PC-9 (cell line): ENCODE results near the gene REV1. TPM values are rescaled to one million over a fixed set of nuclear protein-coding genes. Genes with fewer than 3 reads are reported as not detected.

ENCODE experiments used
- BruUV-seq: library from RNA; stranded (reverse); fragments of 400-500 nt; replicated peaks from 2 replicates; lab custom pipeline; 2021; lab: Mats Ljungman, UMichigan
- CTCF ChIA-PET: fragments of 300-600 bp; sonication (Branson Sonifier 250); formaldehyde crosslinking; loops from one replicate; lab custom pipeline; 2022; ENCODE audit warnings: antibody characterized with exemption; lab: Charles Lee
- POLR2A ChIA-PET: fragments of 300-600 bp; sonication (Branson Sonifier 250); formaldehyde crosslinking; loops from one replicate; lab custom pipeline; 2022; ENCODE audit warnings: antibody characterized with exemption; ENCODE audit not compliant: unreplicated experiment; lab: Charles Lee
- DNase-seq, 2 experiments: peaks; one replicate each; pipeline versions ENCODE4 v3.0.0 to v3.0.0-alpha.2; 2015 to 2022; ENCODE audit warnings: mixed read lengths in 1 of 2
- H2AFZ ChIP-seq: fragments of 200-600 bp; sonication (generic); 2 replicates; pipeline ENCODE4 v1.8.1; 2017; ENCODE audit warnings: antibody characterized with exemption
- H3F3A ChIP-seq: fragments of 200-600 bp; sonication (generic); 2 replicates; pipeline ENCODE4 v1.8.1; 2017; ENCODE audit warnings: antibody characterized with exemption, mild to moderate bottlenecking, low read depth; ENCODE audit not compliant: insufficient read depth
- H3K27ac ChIP-seq: fragments of 200-600 bp; sonication (generic); 2 replicates; pipeline ENCODE4 v1.6.1; 2016; ENCODE audit warnings: mixed run types
- H3K27me3 ChIP-seq: fragments of 200-600 bp; sonication (generic); 2 replicates; pipeline ENCODE4 v1.6.1; 2016; ENCODE audit warnings: low read depth, mixed run types; ENCODE audit not compliant: insufficient read depth
- H3K36me3 ChIP-seq: fragments of 200-600 bp; sonication (generic); 2 replicates; pipeline ENCODE4 v1.6.1; 2016; ENCODE audit warnings: low read depth, mixed run types
- H3K4me1 ChIP-seq: fragments of 200-600 bp; sonication (generic); replicated peaks from 2 replicates; pipeline ENCODE4 v1.6.1; 2016; ENCODE audit warnings: mixed run types; ENCODE audit not compliant: insufficient read depth
- H3K4me2 ChIP-seq: fragments of 200-600 bp; sonication (generic); 2 replicates; pipeline ENCODE4 v1.6.1; 2017; ENCODE audit warnings: mixed run types
- H3K4me3 ChIP-seq: fragments of 200-600 bp; sonication (generic); 2 replicates; pipeline ENCODE4 v1.6.1; 2016; ENCODE audit warnings: mixed run types
- H3K79me2 ChIP-seq: fragments of 200-600 bp; sonication (generic); 2 replicates; pipeline ENCODE4 v1.6.1; 2017; ENCODE audit warnings: low read depth, mixed run types
- H3K9me2 ChIP-seq: fragments of 200-600 bp; sonication (generic); 2 replicates; pipeline ENCODE4 v1.8.1; 2017; ENCODE audit warnings: mild to moderate bottlenecking; ENCODE audit not compliant: insufficient read depth
- H3K9me3 ChIP-seq: fragments of 200-600 bp; sonication (generic); 2 replicates; pipeline ENCODE4 v1.8.1; 2016; ENCODE audit warnings: low read depth; ENCODE audit not compliant: insufficient read depth
- H4K20me1 ChIP-seq: fragments of 200-600 bp; sonication (generic); 2 replicates; pipeline ENCODE4 v1.8.1; 2017; ENCODE audit not compliant: insufficient read depth
- CTCF ChIP-seq: fragments of 200-600 bp; sonication (generic); conservative IDR thresholded peaks from 2 replicates; pipeline ENCODE4 v1.6.1; 2017; ENCODE audit warnings: mixed run types, antibody characterized with exemption, mild to moderate bottlenecking, moderate library complexity
- EZH2 ChIP-seq: fragments of 200-600 bp; sonication (generic); IDR thresholded peaks from 2 replicates; pipeline ENCODE4 v1.8.0; 2017; ENCODE audit warnings: antibody characterized with exemption, low read depth
- intact Hi-C: fragments of 100-400 bp; cut with micrococcal nuclease; formaldehyde crosslinking; loops from one replicate; pipeline ENCODE4 v1.10.0; 2022; ENCODE audit not compliant: unreplicated experiment
- total RNA-seq: library from RNA; stranded (reverse); gene quantifications from 2 replicates; pipeline ENCODE4 v1.2.3, GENCODE V29; 2021

REV1 gene
- total RNA-seq, 1 experiment from 2014 or later, result 50.5 TPM

- H3K79me2 ChIP-seq, result no peaks in the 10 kb centered on the region
- peaks cover 43% of the 10 kb centered on the region for H3K36me3 ChIP-seq
- CTCF ChIA-PET, result no interaction called here
- no peak overlapping the region for H3K4me3 ChIP-seq
- peaks cover 2% of the 10 kb centered on the region; the same call in 1 of the 2 replicates for H3F3A ChIP-seq
- H3K9me3 ChIP-seq, result no peaks in the 10 kb centered on the region
- intact Hi-C loops, result loop anchor here (5.0 kb wide), 1 partner anchor 40 kb away; no protein-coding TSS in a partner anchor
- peaks cover 12% of the 10 kb centered on the region for H4K20me1 ChIP-seq
- no peaks in the 10 kb centered on the region for H3K27me3 ChIP-seq
- H3K27ac ChIP-seq, result no peak overlapping the region
- no TSS peak for BruUV-seq
- DNase-seq, result no peak
- POLR2A ChIA-PET, result no interaction called here
- no peak overlapping the region for H3K4me2 ChIP-seq
- TF ChIP-seq EZH2, result no peak
- no peak for TF ChIP-seq CTCF
- H2AFZ ChIP-seq, result no peak overlapping the region
- no peaks in the 10 kb centered on the region for H3K4me1 ChIP-seq
- H3K9me2 ChIP-seq, result no peaks in the 10 kb centered on the region
Observed at GRCh38 chr2:99382143-99382542, 107.7 kb downstream of the REV1 start.

- no TSS peak for BruUV-seq
- peaks cover 42% of the 10 kb centered on the region for H3K36me3 ChIP-seq
- TF ChIP-seq EZH2 (no peak), CTCF (no peak)
- H3K27me3 ChIP-seq, result no peaks in the 10 kb centered on the region
- H3K27ac ChIP-seq, result no peak overlapping the region
- no peaks in the 10 kb centered on the region for H3K79me2 ChIP-seq
- intact Hi-C loops, result loop anchor here (5.0 kb wide), 1 partner anchor 42 kb away; no protein-coding TSS in a partner anchor
- H3K9me2 ChIP-seq, result no peaks in the 10 kb centered on the region
- H3K4me2 ChIP-seq, result no peak overlapping the region
- no peak overlapping the region for H2AFZ ChIP-seq
- ChIA-PET CTCF (no interaction called here), POLR2A (interaction anchor here (0.7 kb wide), 1 partner anchor 511 kb away, joined by 5 read pairs; no protein-coding TSS in a partner anchor)
- DNase-seq, result no peak
- H4K20me1 ChIP-seq, result peaks cover 3% of the 10 kb centered on the region; the same call in 1 of the 2 replicates
- no peaks in the 10 kb centered on the region for H3K9me3 ChIP-seq
- no peaks in the 10 kb centered on the region for H3K4me1 ChIP-seq
- H3K4me3 ChIP-seq, result no peak overlapping the region
- peaks cover 2% of the 10 kb centered on the region; the same call in 1 of the 2 replicates for H3F3A ChIP-seq
Observed at GRCh38 chr2:99380376-99381010, 109.3 kb downstream of the REV1 start.

- H3F3A ChIP-seq, result 0 out of 2 replicates have a peak, but pooled peaks cover 2% of the 10 kb centered on the region
- no peak overlapping the region for H3K27ac ChIP-seq
- 0 out of 2 replicates have a peak, but pooled peaks cover 5% of the 10 kb centered on the region for H4K20me1 ChIP-seq
- POLR2A ChIA-PET, result no interaction called here
- no TSS peak for BruUV-seq
- no peaks in the 10 kb centered on the region for H3K79me2 ChIP-seq
- H2AFZ ChIP-seq, result no peak overlapping the region
- CTCF ChIA-PET, result no interaction called here
- H3K9me3 ChIP-seq, result no peaks in the 10 kb centered on the region
- intact Hi-C loops, result no loop called here
- no peaks in the 10 kb centered on the region for H3K4me1 ChIP-seq
- no peaks in the 10 kb centered on the region for H3K27me3 ChIP-seq
- no peaks in the 10 kb centered on the region for H3K9me2 ChIP-seq
- DNase-seq, result no peak
- no peak overlapping the region for H3K4me2 ChIP-seq
- TF ChIP-seq EZH2 (no peak), CTCF (no peak)
- H3K4me3 ChIP-seq, result no peak overlapping the region
- H3K36me3 ChIP-seq, result peaks cover 48% of the 10 kb centered on the region
Observed at GRCh38 chr2:99377879-99378278, 111.9 kb downstream of the REV1 start.
